GM21447 (cell line): ENCODE results near the gene TRIP4.
"Not testable (repeated sequence)": the region's sequence is repeated elsewhere in the genome, so short reads cannot be mapped to it uniquely, and the experiment has no call there.

ENCODE experiments used
- ATAC-seq: cut with Tn5 transposase; IDR thresholded peaks from one replicate; pipeline ENCODE4 v1.9.1; 2021; ENCODE audit not compliant: unreplicated experiment

The TRIP4 gene

GRCh38 chr15:64478863-64479262, 91.2 kb downstream of the TRIP4 start:
- no peak for ATAC-seq

- no peak for ATAC-seq
These were observed 93.3 kb downstream of the TRIP4 start for GRCh38 chr15:64480891-64481290.

- ATAC-seq = no peak
These were observed 96.1 kb downstream of the TRIP4 start for GRCh38 chr15:64483749-64484148.

- no peak for ATAC-seq
These were observed 98.2 kb downstream of the TRIP4 start for GRCh38 chr15:64485796-64486195.

- ATAC-seq = no peak
These were observed 103.1 kb downstream of the TRIP4 start for GRCh38 chr15:64490598-64491259.

GRCh38 chr15:64493641-64494040, 106.0 kb downstream of the TRIP4 start:
- no peak for ATAC-seq

GRCh38 chr15:64495968-64496367, 108.3 kb downstream of the TRIP4 start:
- ATAC-seq = not testable (repeated sequence)

- no peak for ATAC-seq
These were observed 113.2 kb downstream of the TRIP4 start for GRCh38 chr15:64500695-64501395.

- no peak for ATAC-seq
These were observed 113.7 kb downstream of the TRIP4 start for GRCh38 chr15:64501396-64501715.

GRCh38 chr15:64502151-64502550, 114.5 kb downstream of the TRIP4 start:
- ATAC-seq = no peak

- no peak for ATAC-seq
These were observed 114.9 kb downstream of the TRIP4 start for GRCh38 chr15:64502551-64502950.

GRCh38 chr15:64503197-64503596, 115.6 kb downstream of the TRIP4 start:
- ATAC-seq = no peak

- ATAC-seq = no peak
These were observed 116.0 kb downstream of the TRIP4 start for GRCh38 chr15:64503640-64504039.
